AG10803 (cell line): ENCODE measurements around the gene CABLES2.

Experiments used
- DNase-seq: peaks from one replicate; pipeline ENCODE4 v3.0.0; 2010; ENCODE audit warnings: low read depth
- H3K4me3 ChIP-seq: 2 replicates; pipeline ENCODE4 v1.5.1; 2011; ENCODE audit warnings: mild to moderate bottlenecking, low read length, control low read depth
- CTCF ChIP-seq: conservative IDR thresholded peaks from 2 replicates; pipeline ENCODE4 v1.5.1; 2011; ENCODE audit warnings: mild to moderate bottlenecking, low read length, control low read depth, inconsistent platforms

Gene CABLES2

GRCh38 chr20:62421716-62421990 lies 14.6 kb upstream of the CABLES2 start:
- no peak overlapping the region for H3K4me3 ChIP-seq
- no peak for TF ChIP-seq CTCF

GRCh38 chr20:62420846-62421715 lies 14.0 kb upstream of the CABLES2 start:
- H3K4me3 ChIP-seq, result no peak overlapping the region
- DNase-seq, result no peak
- TF ChIP-seq CTCF, result no peak

More at GRCh38 chr20:62421716-62421990, 14.6 kb upstream of the CABLES2 start:
- no peak for DNase-seq

GRCh38 chr20:62419759-62420158 lies 12.7 kb upstream of the CABLES2 start:
- no peak for DNase-seq
- no peak for TF ChIP-seq CTCF
- H3K4me3 ChIP-seq, result no peak overlapping the region

GRCh38 chr20:62418709-62419487 lies 11.8 kb upstream of the CABLES2 start:
- TF ChIP-seq CTCF, result no peak
- no peak overlapping the region for H3K4me3 ChIP-seq

GRCh38 chr20:62417981-62418708 lies 11.1 kb upstream of the CABLES2 start:
- no peak for DNase-seq
- H3K4me3 ChIP-seq, result no peak overlapping the region
- no peak for TF ChIP-seq CTCF

More at GRCh38 chr20:62418709-62419487, 11.8 kb upstream of the CABLES2 start:
- no peak for DNase-seq

- TF ChIP-seq CTCF, result no peak
- no peak for DNase-seq
- H3K4me3 ChIP-seq, result no peak overlapping the region
Observed at GRCh38 chr20:62416651-62417637, 9.9 kb upstream of the CABLES2 start.
